H9 (cell line): ENCODE results near the gene EPN1. TPM values are rescaled to one million over a fixed set of nuclear protein-coding genes. Genes with fewer than 3 reads are reported as not detected.

ENCODE experiments used
- DNase-seq: peaks from one replicate; pipeline ENCODE4 v3.0.0-alpha.2; 2017
- H2AFZ ChIP-seq: one replicate; pipeline ENCODE4 v1.6.1; 2013; ENCODE audit warnings: mild to moderate bottlenecking, low read length, control low read depth, moderate library complexity
- H2AK5ac ChIP-seq: 2 replicates; pipeline ENCODE4 v1.6.1; 2013; ENCODE audit warnings: low read length, control low read depth, mixed read lengths; ENCODE audit not compliant: insufficient read length
- H2BK120ac ChIP-seq: one replicate; pipeline ENCODE4 v1.6.1; 2013; ENCODE audit warnings: low read depth, mild to moderate bottlenecking, low read length, control low read depth, inconsistent platforms; ENCODE audit not compliant: poor library complexity, severe bottlenecking
- H2BK12ac ChIP-seq: 2 replicates; pipeline ENCODE4 v1.6.1; 2013; ENCODE audit warnings: low read length, control low read depth, mixed read lengths, low read depth; ENCODE audit not compliant: insufficient read length
- H2BK15ac ChIP-seq: 2 replicates; pipeline ENCODE4 v1.6.1; 2013; ENCODE audit warnings: low read depth, low read length, control low read depth
- H2BK20ac ChIP-seq: one replicate; pipeline ENCODE4 v1.6.1; 2013; ENCODE audit warnings: low read depth, mild to moderate bottlenecking, low read length, control low read depth, inconsistent platforms; ENCODE audit not compliant: poor library complexity, severe bottlenecking
- H2BK5ac ChIP-seq: 2 replicates; pipeline ENCODE4 v1.6.1; 2013; ENCODE audit warnings: low read length, control low read depth, mixed read lengths; ENCODE audit not compliant: insufficient read length
- H3K14ac ChIP-seq: 2 replicates; pipeline ENCODE4 v1.6.1; 2013; ENCODE audit warnings: low read length, control low read depth; ENCODE audit not compliant: insufficient read depth
- H3K18ac ChIP-seq: 2 replicates; pipeline ENCODE4 v1.6.1; 2013; ENCODE audit warnings: low read depth, mild to moderate bottlenecking, mixed read lengths, low read length, control low read depth; ENCODE audit not compliant: insufficient read length
- H3K23ac ChIP-seq: 2 replicates; pipeline ENCODE4 v1.6.1; 2013; ENCODE audit warnings: low read length, control low read depth, mixed read lengths, low read depth; ENCODE audit not compliant: insufficient read length
- H3K23me2 ChIP-seq: 2 replicates; pipeline ENCODE4 v1.6.1; 2013; ENCODE audit warnings: low read depth, mild to moderate bottlenecking, mixed read lengths, low read length, control low read depth; ENCODE audit not compliant: insufficient read length, poor library complexity, severe bottlenecking
- H3K27ac ChIP-seq: 2 replicates; pipeline ENCODE4 v1.5.1; 2013; ENCODE audit warnings: low read length, control low read depth, mixed read lengths, low read depth; ENCODE audit not compliant: insufficient read length
- H3K27me3 ChIP-seq: 2 replicates; pipeline ENCODE4 v1.6.1; 2013; ENCODE audit warnings: low read length, control low read depth, inconsistent platforms; ENCODE audit not compliant: insufficient read depth
- H3K4ac ChIP-seq: 2 replicates; pipeline ENCODE4 v1.6.1; 2013; ENCODE audit warnings: low read depth, mild to moderate bottlenecking, control low read depth, inconsistent platforms, low read length, moderate library complexity
- H3K4me1 ChIP-seq: 2 replicates; pipeline ENCODE4 v1.6.1; 2013; ENCODE audit warnings: low read length, control low read depth, inconsistent platforms; ENCODE audit not compliant: insufficient read depth
- H3K4me2 ChIP-seq: 2 replicates; pipeline ENCODE4 v1.6.1; 2013; ENCODE audit warnings: low read length, control low read depth, mixed read lengths; ENCODE audit not compliant: insufficient read length, insufficient read depth
- H3K56ac ChIP-seq: 2 replicates; pipeline ENCODE4 v1.6.1; 2013; ENCODE audit warnings: low read depth, mild to moderate bottlenecking, mixed read lengths, low read length, control low read depth; ENCODE audit not compliant: insufficient read length
- H3K79me1 ChIP-seq: 2 replicates; pipeline ENCODE4 v1.6.1; 2013; ENCODE audit warnings: low read depth, mild to moderate bottlenecking, moderate library complexity, low read length, control low read depth, inconsistent platforms; ENCODE audit not compliant: insufficient read depth, poor library complexity, severe bottlenecking
- H3K79me2 ChIP-seq: 2 replicates; pipeline ENCODE4 v1.6.1; 2013; ENCODE audit warnings: low read length, control low read depth, inconsistent platforms; ENCODE audit not compliant: insufficient read depth
- H3K9ac ChIP-seq: 2 replicates; pipeline ENCODE4 v1.6.1; 2013; ENCODE audit warnings: low read length, control low read depth, mixed read lengths; ENCODE audit not compliant: insufficient read length; ENCODE audit errors: extremely low read depth
- H3K9me3 ChIP-seq: one replicate; pipeline ENCODE4 v1.6.1; 2013; ENCODE audit warnings: low read depth, low read length, inconsistent platforms; ENCODE audit not compliant: control insufficient read depth
- H3T11ph ChIP-seq: one replicate; pipeline ENCODE4 v1.6.1; 2013; ENCODE audit warnings: mild to moderate bottlenecking, low read length, control low read depth, inconsistent platforms
- H4K20me1 ChIP-seq: one replicate; pipeline ENCODE4 v1.6.1; 2013; ENCODE audit not compliant: control insufficient read depth, insufficient read length, insufficient read depth
- H4K5ac ChIP-seq: 2 replicates; pipeline ENCODE4 v1.6.1; 2013; ENCODE audit warnings: low read depth, mild to moderate bottlenecking, mixed read lengths, low read length, control low read depth; ENCODE audit not compliant: insufficient read length
- H4K8ac ChIP-seq: replicated peaks from 2 replicates; pipeline ENCODE4 v1.6.1; 2013; ENCODE audit warnings: low read length, control low read depth, mixed read lengths, low read depth; ENCODE audit not compliant: insufficient read length
- H4K91ac ChIP-seq: 2 replicates; pipeline ENCODE4 v1.6.1; 2013; ENCODE audit warnings: low read depth, mild to moderate bottlenecking, moderate library complexity, mixed read lengths, low read length, control low read depth; ENCODE audit not compliant: insufficient read length
- H3K27ac Mint-ChIP-seq, 3 experiments: 2 replicates in 2 of 3; 3 replicates in 1 of 3; pipeline ENCODE4 v1.8.0; 2020 to 2021; ENCODE audit warnings: mixed read lengths in 3 of 3, mild to moderate bottlenecking in 1 of 3, moderate library complexity in 1 of 3
- H3K27me3 Mint-ChIP-seq: 2 replicates; pipeline ENCODE4 v1.8.0; 2021; ENCODE audit warnings: low read depth, mild to moderate bottlenecking, moderate library complexity, mixed read lengths
- H3K36me3 Mint-ChIP-seq, 3 experiments: 2 replicates in 2 of 3; 3 replicates in 1 of 3; pipeline ENCODE4 v1.8.0; 2020 to 2021; ENCODE audit warnings: low read depth in 3 of 3, mixed read lengths in 3 of 3; ENCODE audit not compliant: insufficient read depth in 1 of 3
- H3K4me1 Mint-ChIP-seq, 2 experiments: 2 replicates each; pipeline ENCODE4 v1.8.0; 2020; ENCODE audit warnings: mixed read lengths in 2 of 2
- H3K4me3 Mint-ChIP-seq, 2 experiments: 2 replicates in 1 of 2; 3 replicates in 1 of 2; pipeline ENCODE4 v1.8.0; 2020 to 2021; ENCODE audit warnings: mild to moderate bottlenecking in 2 of 2, mixed read lengths in 2 of 2, moderate library complexity in 1 of 2
- H3K9me3 Mint-ChIP-seq, 2 experiments: 2 replicates in 1 of 2; 3 replicates in 1 of 2; pipeline ENCODE4 v1.8.0; 2020; ENCODE audit warnings: mild to moderate bottlenecking in 2 of 2, mixed read lengths in 2 of 2, moderate library complexity in 1 of 2
- WGBS: extraction: QIAGEN DNeasy Blood & Tissue Kit; methylation state at CpG from one replicate; pipeline ENCODE4 v1.1.7; 2013; ENCODE audit warnings: missing lambda C conversion rate, low lambda C conversion rate, mixed read lengths; ENCODE audit not compliant: insufficient read length; ENCODE audit errors: extremely low coverage; 5-methylcytosine and 5-hydroxymethylcytosine counted together
- total RNA-seq: library from RNA; stranded (reverse); gene quantifications from 2 replicates; pipeline ENCODE4 v1.2.1, GENCODE V29; 2021
- TF ChIP-seq, protein P1 (sequence below): fragments of 200-600 bp; sonication (generic); conservative IDR thresholded peaks from 3 replicates; pipeline ENCODE4 v1.8.0; 2021; ENCODE audit warnings: antibody characterized with exemption, mild to moderate bottlenecking

EPN1 gene
- total RNA-seq, 1 experiment from 2014 or later = 159 TPM

DNA sequence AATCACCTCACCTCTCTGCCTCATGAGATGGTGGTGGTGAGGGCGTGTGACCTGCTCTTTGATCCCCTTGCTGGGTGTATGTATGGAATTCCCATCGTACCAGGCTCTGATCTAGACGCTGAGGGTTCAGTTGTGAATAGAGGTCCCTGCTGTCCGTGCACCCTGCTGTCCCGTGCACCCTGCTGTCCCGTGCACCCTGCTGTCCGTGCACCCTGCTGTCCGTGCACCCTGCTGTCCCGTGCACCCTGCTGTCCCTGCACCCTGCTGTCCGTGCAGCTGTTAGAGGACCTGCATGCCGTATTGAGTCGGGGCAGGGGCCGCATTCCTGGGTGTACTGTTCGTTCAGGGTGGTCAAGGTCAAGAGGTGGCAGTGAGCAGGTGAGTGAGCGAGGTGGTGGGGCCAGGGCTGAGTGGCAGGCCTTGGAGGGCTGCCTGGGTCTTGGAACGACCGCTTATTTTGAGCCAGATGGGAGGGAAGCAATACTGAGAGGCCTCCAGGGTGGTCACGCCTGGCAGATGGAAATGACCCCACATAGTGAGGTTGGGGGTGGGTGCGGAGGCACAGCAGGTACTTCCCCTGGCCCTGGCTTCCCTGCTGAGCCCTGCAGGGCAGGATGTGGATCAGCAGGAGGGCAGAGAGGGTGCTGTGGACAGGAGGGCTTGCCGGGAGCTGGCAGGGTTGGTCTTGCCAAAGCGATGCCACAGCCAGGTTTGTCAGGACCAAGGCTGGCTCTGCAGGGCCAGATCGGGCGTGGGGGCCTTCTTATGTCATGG, 4.6 kb upstream of the EPN1 start:
- H3K4me2 ChIP-seq = no peak overlapping the region
- H3K9me3 Mint-ChIP-seq = no peaks in the 10 kb centered on the region; a peak in 1 of 5 replicates
- no peak overlapping the region for H3K27ac ChIP-seq
- H3K27me3 ChIP-seq = no peaks in the 10 kb centered on the region
- H3K27ac Mint-ChIP-seq = peak overlapping the region; percentile 48 to 87 (median 77); a peak in 5 of 7 replicates
- H3K79me2 ChIP-seq = peaks cover 5% of the 10 kb centered on the region; the same call in 1 of the 2 replicates
- no peak overlapping the region for H2BK15ac ChIP-seq
- peak overlapping the region in 1 of 2 experiments; percentile 38; a peak in 2 of 5 replicates for H3K4me3 Mint-ChIP-seq
- peaks cover 53 to 79% (median 71%) of the 10 kb centered on the region in 3 experiments for H3K36me3 Mint-ChIP-seq
- H4K8ac ChIP-seq = no peak overlapping the region
- H3K4ac ChIP-seq = no peak overlapping the region
- H3T11ph ChIP-seq = no peak overlapping the region
- H2BK120ac ChIP-seq = no peak overlapping the region
- no CpG with 5 or more reads among the region's 23 CpGs for WGBS
- H3K4me1 ChIP-seq = no peaks in the 10 kb centered on the region
- no peak overlapping the region for H2AK5ac ChIP-seq
- no peak overlapping the region for H2BK20ac ChIP-seq
- peaks cover under 1% of the 10 kb centered on the region for H3K23me2 ChIP-seq
- H3K14ac ChIP-seq = no peak overlapping the region
- H3K79me1 ChIP-seq = no peaks in the 10 kb centered on the region
- H4K20me1 ChIP-seq = no peaks in the 10 kb centered on the region
- H4K5ac ChIP-seq = no peak overlapping the region
- no peak overlapping the region for H2BK5ac ChIP-seq
- TF ChIP-seq, protein P1, sequence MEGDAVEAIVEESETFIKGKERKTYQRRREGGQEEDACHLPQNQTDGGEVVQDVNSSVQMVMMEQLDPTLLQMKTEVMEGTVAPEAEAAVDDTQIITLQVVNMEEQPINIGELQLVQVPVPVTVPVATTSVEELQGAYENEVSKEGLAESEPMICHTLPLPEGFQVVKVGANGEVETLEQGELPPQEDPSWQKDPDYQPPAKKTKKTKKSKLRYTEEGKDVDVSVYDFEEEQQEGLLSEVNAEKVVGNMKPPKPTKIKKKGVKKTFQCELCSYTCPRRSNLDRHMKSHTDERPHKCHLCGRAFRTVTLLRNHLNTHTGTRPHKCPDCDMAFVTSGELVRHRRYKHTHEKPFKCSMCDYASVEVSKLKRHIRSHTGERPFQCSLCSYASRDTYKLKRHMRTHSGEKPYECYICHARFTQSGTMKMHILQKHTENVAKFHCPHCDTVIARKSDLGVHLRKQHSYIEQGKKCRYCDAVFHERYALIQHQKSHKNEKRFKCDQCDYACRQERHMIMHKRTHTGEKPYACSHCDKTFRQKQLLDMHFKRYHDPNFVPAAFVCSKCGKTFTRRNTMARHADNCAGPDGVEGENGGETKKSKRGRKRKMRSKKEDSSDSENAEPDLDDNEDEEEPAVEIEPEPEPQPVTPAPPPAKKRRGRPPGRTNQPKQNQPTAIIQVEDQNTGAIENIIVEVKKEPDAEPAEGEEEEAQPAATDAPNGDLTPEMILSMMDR = no peak
- no peaks in the 10 kb centered on the region for H3K27me3 Mint-ChIP-seq
- no peak overlapping the region for H3K56ac ChIP-seq
- H3K4me1 Mint-ChIP-seq = peaks cover 27 to 36% of the 10 kb centered on the region in 2 experiments
- peak; percentile 72 for DNase-seq
- H2AFZ ChIP-seq = no peak overlapping the region
- no peak overlapping the region for H3K23ac ChIP-seq
- no peak overlapping the region for H2BK12ac ChIP-seq
- H3K9me3 ChIP-seq = no peaks in the 10 kb centered on the region
- H4K91ac ChIP-seq = no peak overlapping the region
- H3K9ac ChIP-seq = no peak overlapping the region
- H3K18ac ChIP-seq = no peak overlapping the region
